NCI-H1417 (cell line): ENCODE results near the gene SDHB.
A peak's percentile ranks its signal among the peaks of the same experiment; 100 is the strongest.

ENCODE experiments used
- DNase-seq, 3 experiments: peaks; one replicate each; lab custom pipeline; 2025; lab: John Stamatoyannopoulos, UW

SDHB gene

GRCh38 chr1:16986560-16986959 is 67.3 kb downstream of the SDHB start:
- DNase-seq: no peak

GRCh38 chr1:16986113-16986512 is 67.7 kb downstream of the SDHB start:
- DNase-seq: no peak

GRCh38 chr1:16984717-16985116 is 69.1 kb downstream of the SDHB start:
- no peak for DNase-seq

GRCh38 chr1:16983649-16984048 is 70.2 kb downstream of the SDHB start:
- DNase-seq: no peak

GRCh38 chr1:16982902-16983301 is 70.9 kb downstream of the SDHB start:
- no peak for DNase-seq

- no peak for DNase-seq
Observed at GRCh38 chr1:16981269-16981849, 72.5 kb downstream of the SDHB start.

- peak in 2 of 3 experiments; percentile 25 to 40 for DNase-seq
Observed at GRCh38 chr1:16980473-16981268, 73.2 kb downstream of the SDHB start, which contains the start of gene MFAP2. MFAP2 (minus strand) TSS chr1:16980620; CDS start chr1:16978273, 2,347 bp downstream.

GRCh38 chr1:16979475-16980327 is 74.1 kb downstream of the SDHB start:
- DNase-seq: peak in 2 of 3 experiments; percentile 10 to 18

GRCh38 chr1:16978567-16979474 is 75.0 kb downstream of the SDHB start:
- peak in 2 of 3 experiments; percentile 20 to 40 for DNase-seq

- no peak for DNase-seq
Observed at GRCh38 chr1:16978139-16978538, 75.7 kb downstream of the SDHB start.

- DNase-seq: no peak
Observed at GRCh38 chr1:16977377-16977776, 76.5 kb downstream of the SDHB start.

- no peak for DNase-seq
Observed at GRCh38 chr1:16976966-16977365, 76.9 kb downstream of the SDHB start.

- no peak for DNase-seq
Observed at GRCh38 chr1:16975838-16976237, 78.0 kb downstream of the SDHB start.

- DNase-seq: no peak
Observed at GRCh38 chr1:16975211-16975610, 78.6 kb downstream of the SDHB start.

- no peak for DNase-seq
Observed at GRCh38 chr1:16973215-16973614, 80.6 kb downstream of the SDHB start.

- DNase-seq: no peak
Observed at GRCh38 chr1:16972189-16972895, 81.5 kb downstream of the SDHB start.

- DNase-seq: peak; percentile 48 to 80 (median 67)
Observed at GRCh38 chr1:16971341-16972188, 82.3 kb downstream of the SDHB start.

GRCh38 chr1:16970132-16970910 is 83.5 kb downstream of the SDHB start:
- no peak for DNase-seq

- no peak for DNase-seq
Observed at GRCh38 chr1:16969651-16970050, 84.2 kb downstream of the SDHB start.
